Muscle of back (tissue), 11 donors: ENCODE data around the gene GRM7. TPM values are rescaled to one million over a fixed set of nuclear protein-coding genes. Genes with fewer than 3 reads are reported as not detected.
A peak's percentile ranks its signal among the peaks of the same experiment; 100 is the strongest.

Experiments used
- DNase-seq, 3 donors: peaks; one replicate each; pipeline versions ENCODE4 v3.0.0 to v3.0.0-alpha.2; 2013
- polyA plus RNA-seq, 10 donors: library from polyadenylated mRNA; unstranded; fragments of 120-200 nt; gene quantifications; one replicate each; pipeline ENCODE4 v1.2.1, GENCODE V29; 2013; ENCODE audit not compliant: insufficient read length in 10 of 10

GRM7 gene
- polyA plus RNA-seq, 10 donors, result 0.07 to 0.71 (median 0.10) TPM; not detected in 5

- no peak for DNase-seq
Measured at GRCh38 chr3:7489417-7489816, 628.5 kb downstream of the GRM7 start.

GRCh38 chr3:7498715-7499114, 637.8 kb downstream of the GRM7 start:
- DNase-seq, result no peak

GRCh38 chr3:7503431-7503830, 642.5 kb downstream of the GRM7 start:
- DNase-seq, result no peak

- peak in 1 of 3 donors; percentile 12 for DNase-seq
Measured at GRCh38 chr3:7504886-7505775, 644.2 kb downstream of the GRM7 start.

- no peak for DNase-seq
Measured at GRCh38 chr3:7506606-7507180, 645.8 kb downstream of the GRM7 start.

DNA sequence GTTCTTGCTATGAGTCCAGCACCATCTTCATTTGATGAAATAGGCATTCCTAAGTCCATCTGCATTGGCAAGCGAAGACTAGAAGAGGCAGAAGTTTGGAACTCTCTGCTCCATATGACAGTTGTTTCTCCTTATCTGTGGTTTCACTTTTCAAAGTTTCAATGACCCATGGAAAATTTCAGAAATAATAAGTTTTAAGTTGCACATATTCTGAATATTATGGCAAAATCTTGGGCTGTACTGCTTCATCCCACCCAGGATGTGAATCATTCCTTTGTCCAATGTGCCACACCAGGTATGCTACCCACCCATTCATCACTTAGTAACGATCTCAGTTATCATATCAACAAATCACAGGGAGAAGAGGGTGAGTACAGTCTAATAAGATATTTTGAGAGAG, 647.9 kb downstream of the GRM7 start:
- no peak for DNase-seq

DNA sequence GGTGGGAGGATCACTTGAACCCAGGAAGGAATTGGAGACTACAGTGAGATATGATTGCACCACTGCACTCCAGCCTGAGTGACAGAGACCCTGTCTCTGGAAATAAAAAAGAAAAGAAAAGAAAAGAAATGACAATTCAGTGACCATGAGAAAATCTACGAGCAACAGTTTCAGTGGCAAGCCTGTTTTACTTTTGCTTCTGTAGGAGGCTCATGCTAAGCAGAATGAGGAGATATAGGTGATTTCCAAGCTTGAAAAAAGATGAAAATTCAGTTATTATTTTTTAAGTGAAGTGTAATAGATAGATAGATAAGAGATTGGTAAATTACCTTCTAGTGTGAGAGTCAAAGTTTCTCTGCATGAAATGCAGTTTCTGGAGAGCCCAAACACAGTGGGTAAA, 651.1 kb downstream of the GRM7 start:
- DNase-seq, result no peak

DNA sequence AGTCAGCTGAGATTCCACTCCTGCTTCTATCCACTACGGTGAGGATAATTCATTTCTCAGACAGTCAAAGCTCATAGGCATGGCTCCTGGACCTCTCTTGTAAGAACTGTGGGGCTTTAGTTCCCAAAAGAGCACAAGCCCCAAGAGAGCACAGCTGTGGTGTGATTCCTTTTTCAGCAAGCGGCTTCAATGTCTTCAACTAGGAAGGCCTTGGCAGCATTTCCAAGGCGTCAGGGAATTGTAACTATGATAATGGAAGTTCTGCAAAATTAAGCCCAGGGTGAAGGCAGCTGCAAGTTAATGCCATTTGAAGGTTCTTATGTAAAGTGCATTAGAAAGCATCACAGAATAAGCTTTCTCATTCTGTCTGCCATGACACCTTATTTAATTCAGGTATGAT, 657.1 kb downstream of the GRM7 start:
- DNase-seq, result peak; percentile 12 to 47 (median 17)

GRCh38 chr3:7518456-7518855, 657.5 kb downstream of the GRM7 start:
- DNase-seq, result peak; percentile 22 to 42 (median 30)

DNA sequence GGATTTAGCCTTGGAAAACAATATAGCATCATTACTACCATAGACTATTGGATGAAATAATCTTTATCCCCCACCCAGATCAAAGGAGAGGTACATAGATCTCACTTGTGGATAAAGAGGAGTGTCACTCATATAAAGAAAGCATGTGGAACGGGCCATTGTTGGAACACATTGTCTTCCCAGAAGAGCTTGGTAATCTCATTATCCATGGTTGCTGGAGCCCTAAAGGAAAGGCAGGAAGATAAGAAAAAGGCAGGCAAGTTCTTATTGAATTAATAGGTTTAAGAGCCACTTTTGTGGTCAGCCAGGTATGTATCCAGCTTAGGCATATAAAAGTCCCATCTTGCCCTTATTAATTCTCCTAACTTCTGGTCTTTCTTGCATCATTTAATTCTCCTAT, 659.1 kb downstream of the GRM7 start:
- no peak for DNase-seq

DNA sequence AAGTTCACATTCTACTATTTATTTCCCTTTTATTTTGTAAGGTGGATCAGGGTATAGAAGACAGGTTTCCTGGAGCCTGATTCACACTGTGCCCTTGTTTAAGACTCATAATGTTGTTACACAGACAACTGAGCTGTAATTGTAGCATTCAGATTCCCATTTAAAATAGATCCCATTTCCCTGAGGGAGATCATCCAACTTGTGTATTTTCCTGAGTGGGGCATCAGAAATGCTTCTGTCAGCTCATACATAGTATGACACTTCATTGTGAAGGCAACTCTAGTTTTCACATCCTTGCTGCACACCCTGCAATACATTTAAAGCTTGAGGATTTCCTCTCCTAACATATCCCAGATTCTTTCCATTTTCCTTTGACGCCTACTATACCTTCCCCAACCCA, 659.7 kb downstream of the GRM7 start:
- DNase-seq, result no peak

- DNase-seq, result no peak
Measured at GRCh38 chr3:7536510-7536909, 675.6 kb downstream of the GRM7 start.

DNA sequence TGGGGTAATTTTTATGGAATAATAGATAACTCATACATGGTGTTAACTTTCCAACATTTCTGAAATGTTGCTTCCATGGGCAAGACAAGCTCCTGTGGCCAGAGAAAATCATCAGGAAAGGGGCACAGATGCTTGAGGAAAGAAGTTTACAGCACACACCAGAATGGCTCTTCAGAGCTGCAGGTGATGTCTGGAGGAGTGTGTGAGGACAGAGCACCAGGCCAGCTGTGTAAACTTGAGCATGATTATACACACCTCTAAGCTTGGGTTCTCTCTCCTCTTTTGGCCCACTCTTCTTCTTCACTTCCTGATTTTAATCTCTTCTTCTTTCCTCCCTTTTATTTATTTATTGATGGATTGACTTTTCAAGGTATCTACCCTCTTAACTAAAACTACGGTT, 676.0 kb downstream of the GRM7 start:
- DNase-seq, result no peak

DNA sequence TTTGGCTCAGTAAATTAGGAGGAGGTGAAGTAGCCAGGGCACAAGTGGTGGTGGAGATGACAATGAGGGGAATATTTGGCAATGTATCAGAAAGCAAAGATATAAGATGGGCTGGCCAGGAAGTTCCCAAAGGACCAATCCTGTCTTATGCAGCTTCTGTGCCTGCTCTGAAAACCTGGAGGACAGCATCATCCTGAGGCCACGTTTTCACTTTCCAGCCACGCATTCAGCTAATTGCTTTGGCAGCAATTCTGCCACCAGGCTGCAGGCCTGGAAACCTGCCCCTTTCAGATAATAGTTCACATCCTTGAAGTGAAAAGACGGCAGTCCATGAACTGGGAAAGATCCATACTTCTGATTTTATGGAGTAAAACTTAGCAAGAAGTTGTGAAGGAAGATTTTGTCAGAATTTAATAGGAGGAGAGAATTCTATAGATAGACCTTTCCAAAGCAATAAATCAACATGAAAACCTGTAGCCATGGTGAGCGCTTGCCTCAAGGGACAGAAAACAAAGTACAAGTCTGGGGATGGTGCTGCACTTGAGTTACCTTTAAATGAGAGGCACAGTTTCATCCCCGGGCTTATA, 682.5 kb downstream of the GRM7 start:
- DNase-seq, result peak in 1 of 3 donors; percentile 19

DNA sequence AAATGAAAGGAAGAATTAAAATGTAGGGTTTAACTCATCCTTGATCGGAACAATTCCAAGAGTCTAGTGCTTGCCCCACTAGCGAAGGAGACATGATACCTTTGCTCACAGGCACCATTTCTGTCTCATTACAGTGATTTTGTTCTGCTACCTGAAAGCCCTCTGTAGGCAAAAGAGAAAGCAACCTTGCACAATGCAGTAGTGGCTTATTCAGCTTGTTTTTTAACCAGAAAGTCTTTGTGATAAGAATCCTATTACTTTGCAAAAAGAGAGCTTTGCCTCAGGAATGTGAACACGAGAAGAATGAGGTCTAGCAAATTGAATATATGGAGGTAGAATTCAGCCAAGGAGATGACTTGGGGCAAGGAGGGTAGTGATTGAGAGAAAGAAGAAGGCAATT, 684.4 kb downstream of the GRM7 start:
- DNase-seq, result no peak

DNA sequence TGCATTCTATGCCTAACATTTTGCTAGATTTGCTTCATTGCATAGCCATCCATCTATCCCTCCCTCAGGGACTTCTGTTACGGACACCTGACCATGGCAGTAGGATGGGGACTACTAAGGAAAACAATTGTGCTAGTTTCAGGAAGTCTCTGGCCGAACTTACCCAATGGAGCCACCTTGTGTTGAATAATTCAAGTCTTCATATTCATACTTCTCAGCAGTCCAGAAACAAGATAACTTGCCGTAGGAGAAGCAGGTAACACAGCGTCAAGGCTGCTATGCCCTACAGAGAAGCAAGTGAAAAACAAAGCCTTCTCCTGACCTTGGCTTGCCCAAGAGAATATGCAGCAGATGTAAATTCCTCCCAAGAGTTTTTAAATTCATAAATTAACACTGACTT, 685.3 kb downstream of the GRM7 start:
- DNase-seq, result peak in 2 of 3 donors; percentile 4 to 57

GRCh38 chr3:7547826-7548225, 686.9 kb downstream of the GRM7 start:
- DNase-seq, result no peak

DNA sequence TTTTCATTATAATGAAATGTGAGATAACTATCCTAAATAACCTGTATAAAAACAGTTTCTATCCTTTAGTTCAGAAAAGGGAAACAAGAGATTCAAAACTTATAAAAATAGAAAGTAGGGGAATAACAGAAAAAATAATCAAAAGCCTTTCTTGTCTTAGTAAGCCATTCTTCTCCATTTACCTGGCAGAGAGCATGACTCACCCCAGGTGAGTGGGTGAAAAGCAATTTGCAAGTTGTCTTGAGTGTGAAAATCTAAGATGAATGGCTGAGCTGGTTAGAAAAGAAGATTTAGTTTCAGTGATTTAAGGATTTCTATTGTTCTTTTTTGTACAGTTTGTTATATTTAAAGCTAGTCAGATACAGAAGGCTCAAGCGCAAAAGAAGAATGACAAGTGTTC, 702.0 kb downstream of the GRM7 start:
- no peak for DNase-seq

DNA sequence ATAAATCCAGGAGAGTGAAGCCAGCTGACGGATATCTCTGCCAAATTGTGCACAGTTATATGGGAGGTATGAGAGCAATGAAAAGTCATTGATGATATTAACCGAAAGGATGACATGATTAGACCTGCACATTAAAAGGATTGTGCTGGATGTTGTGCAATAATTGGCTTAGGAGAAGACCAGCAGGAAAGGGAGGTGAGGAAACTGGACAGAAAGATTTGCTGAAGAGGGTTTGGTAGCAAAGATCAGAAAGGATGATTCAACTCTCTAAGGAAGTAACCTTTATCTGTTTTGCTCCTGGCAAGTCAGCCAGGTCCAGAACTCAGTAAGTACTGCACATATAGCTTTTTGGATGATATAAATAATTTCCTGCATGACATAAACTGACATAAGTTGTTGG, 704.7 kb downstream of the GRM7 start:
- no peak for DNase-seq

GRCh38 chr3:7567160-7567559, 706.2 kb downstream of the GRM7 start:
- DNase-seq, result no peak

- DNase-seq, result no peak
Measured at GRCh38 chr3:7568526-7569184, 707.7 kb downstream of the GRM7 start.

GRCh38 chr3:7573330-7573729, 712.4 kb downstream of the GRM7 start:
- peak in 1 of 3 donors; percentile 7 for DNase-seq

DNA sequence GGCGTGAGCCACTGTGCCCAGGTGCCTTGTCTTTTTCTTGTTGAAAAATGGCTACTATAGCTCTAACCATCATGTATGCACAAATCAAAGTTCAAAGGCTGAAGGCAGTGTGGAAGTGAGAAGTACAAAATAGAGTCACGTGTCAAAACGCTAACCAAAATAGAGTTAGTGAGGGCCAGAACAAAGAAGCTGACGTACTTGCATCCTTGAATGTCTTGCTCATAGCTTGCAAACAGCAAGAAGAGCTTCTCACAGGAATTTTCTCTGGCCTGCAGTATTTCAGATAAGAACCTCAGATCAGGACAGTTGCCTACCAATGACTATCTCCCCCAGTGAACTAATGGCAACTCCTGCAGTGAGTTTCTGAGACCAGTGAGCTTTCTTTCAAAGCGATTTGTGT, 713.5 kb downstream of the GRM7 start:
- no peak for DNase-seq
